ENCODE results near the gene SH3RF3. TPM values are rescaled to one million over a fixed set of nuclear protein-coding genes. Genes with fewer than 3 reads are reported as not detected.

Gene SH3RF3
- total RNA-seq, 1 donor from 2014 or later: 0.47 TPM

- intact Hi-C loops (cut with micrococcal nuclease): no loop called here
- DNase-seq: no peak
- peaks cover 15% of the 10 kb centered on the region for H3K9me3 Mint-ChIP-seq
- no peaks in the 10 kb centered on the region for H3K36me3 Mint-ChIP-seq (ENCODE audit: low read depth)
- peaks cover 26% of the 10 kb centered on the region for H3K27me3 Mint-ChIP-seq
- H3K27ac Mint-ChIP-seq: no peak overlapping the region
- H3K4me1 Mint-ChIP-seq: peaks cover 8% of the 10 kb centered on the region
- no peak overlapping the region for H3K4me3 Mint-ChIP-seq
Measured at GRCh38 chr2:109176928-109177327, 47.9 kb downstream of the SH3RF3 start.

- peaks cover 8% of the 10 kb centered on the region for H3K4me1 Mint-ChIP-seq
- peaks cover 15% of the 10 kb centered on the region for H3K9me3 Mint-ChIP-seq
- peaks cover 28% of the 10 kb centered on the region for H3K27me3 Mint-ChIP-seq
- H3K4me3 Mint-ChIP-seq: no peak overlapping the region
- no peak for DNase-seq
- no peaks in the 10 kb centered on the region for H3K36me3 Mint-ChIP-seq (ENCODE audit: low read depth)
- intact Hi-C loops (cut with micrococcal nuclease): no loop called here
- no peak overlapping the region for H3K27ac Mint-ChIP-seq
Measured at GRCh38 chr2:109177635-109178034, 48.6 kb downstream of the SH3RF3 start.

- H3K27me3 Mint-ChIP-seq: peaks cover 32% of the 10 kb centered on the region
Measured at GRCh38 chr2:109178968-109179367, 50.0 kb downstream of the SH3RF3 start.

GRCh38 chr2:109180786-109181185 lies 51.8 kb downstream of the SH3RF3 start:
- Mint-ChIP-seq H3K27me3 (peaks cover 29% of the 10 kb centered on the region), H3K36me3 (ENCODE audit: low read depth) (no peaks in the 10 kb centered on the region), H3K4me1 (no peaks in the 10 kb centered on the region), H3K9me3 (peaks cover 15% of the 10 kb centered on the region), H3K27ac (no peak overlapping the region), H3K4me3 (no peak overlapping the region)
- DNase-seq: no peak
- intact Hi-C loops (cut with micrococcal nuclease): no loop called here

More at GRCh38 chr2:109178968-109179367, 50.0 kb downstream of the SH3RF3 start:
- no peak for DNase-seq
- Mint-ChIP-seq H3K27ac (no peak overlapping the region), H3K4me3 (no peak overlapping the region), H3K4me1 (peaks cover 5% of the 10 kb centered on the region), H3K9me3 (peaks cover 15% of the 10 kb centered on the region), H3K36me3 (ENCODE audit: low read depth) (no peaks in the 10 kb centered on the region)
- intact Hi-C loops (cut with micrococcal nuclease): no loop called here

GRCh38 chr2:109182426-109182825 lies 53.4 kb downstream of the SH3RF3 start:
- intact Hi-C loops (cut with micrococcal nuclease): no loop called here
- peaks cover 27% of the 10 kb centered on the region for H3K27me3 Mint-ChIP-seq
- H3K4me1 Mint-ChIP-seq: no peaks in the 10 kb centered on the region
- no peaks in the 10 kb centered on the region for H3K36me3 Mint-ChIP-seq (ENCODE audit: low read depth)
- no peak overlapping the region for H3K27ac Mint-ChIP-seq
- H3K9me3 Mint-ChIP-seq: peaks cover 15% of the 10 kb centered on the region
- no peak overlapping the region for H3K4me3 Mint-ChIP-seq
- DNase-seq: no peak

- intact Hi-C loops (cut with micrococcal nuclease): no loop called here
- Mint-ChIP-seq H3K27me3 (peaks cover 22% of the 10 kb centered on the region), H3K27ac (no peak overlapping the region), H3K36me3 (ENCODE audit: low read depth) (no peaks in the 10 kb centered on the region), H3K4me3 (no peak overlapping the region), H3K4me1 (no peaks in the 10 kb centered on the region), H3K9me3 (peaks cover 15% of the 10 kb centered on the region)
- DNase-seq: no peak
Measured at GRCh38 chr2:109183871-109184270, 54.9 kb downstream of the SH3RF3 start.

- DNase-seq: no peak
- no peak overlapping the region for H3K27ac Mint-ChIP-seq
- H3K27me3 Mint-ChIP-seq: peaks cover 24% of the 10 kb centered on the region
- H3K4me3 Mint-ChIP-seq: no peak overlapping the region
- no peaks in the 10 kb centered on the region for H3K36me3 Mint-ChIP-seq (ENCODE audit: low read depth)
- peaks cover 11% of the 10 kb centered on the region for H3K9me3 Mint-ChIP-seq
- intact Hi-C loops (cut with micrococcal nuclease): no loop called here
- H3K4me1 Mint-ChIP-seq: no peaks in the 10 kb centered on the region
Measured at GRCh38 chr2:109184368-109184767, 55.4 kb downstream of the SH3RF3 start.

- H3K4me1 Mint-ChIP-seq: no peaks in the 10 kb centered on the region
- intact Hi-C loops (cut with micrococcal nuclease): no loop called here
- no peak overlapping the region for H3K4me3 Mint-ChIP-seq
- no peak overlapping the region for H3K27ac Mint-ChIP-seq
- H3K9me3 Mint-ChIP-seq: peaks cover 3% of the 10 kb centered on the region
- no peaks in the 10 kb centered on the region for H3K36me3 Mint-ChIP-seq (ENCODE audit: low read depth)
- DNase-seq: no peak
- peaks cover 24% of the 10 kb centered on the region for H3K27me3 Mint-ChIP-seq
Measured at GRCh38 chr2:109185338-109185737, 56.3 kb downstream of the SH3RF3 start.

- H3K9me3 Mint-ChIP-seq: peaks cover 3% of the 10 kb centered on the region
- intact Hi-C loops (cut with micrococcal nuclease): no loop called here
- H3K4me3 Mint-ChIP-seq: no peak overlapping the region
- H3K4me1 Mint-ChIP-seq: no peaks in the 10 kb centered on the region
- H3K36me3 Mint-ChIP-seq (ENCODE audit: low read depth): no peaks in the 10 kb centered on the region
- DNase-seq: no peak
- H3K27ac Mint-ChIP-seq: no peak overlapping the region
- peaks cover 29% of the 10 kb centered on the region for H3K27me3 Mint-ChIP-seq
Measured at GRCh38 chr2:109185821-109186570, 57.0 kb downstream of the SH3RF3 start.

- Mint-ChIP-seq H3K9me3 (no peaks in the 10 kb centered on the region), H3K27me3 (peaks cover 28% of the 10 kb centered on the region), H3K4me1 (no peaks in the 10 kb centered on the region), H3K4me3 (no peak overlapping the region), H3K36me3 (ENCODE audit: low read depth) (no peaks in the 10 kb centered on the region), H3K27ac (no peak overlapping the region)
- intact Hi-C loops (cut with micrococcal nuclease): no loop called here
- no peak for DNase-seq
Measured at GRCh38 chr2:109186656-109187250, 57.7 kb downstream of the SH3RF3 start.

- no peaks in the 10 kb centered on the region for H3K36me3 Mint-ChIP-seq (ENCODE audit: low read depth)
- H3K4me1 Mint-ChIP-seq: no peaks in the 10 kb centered on the region
- H3K27me3 Mint-ChIP-seq: peaks cover 29% of the 10 kb centered on the region
- no peaks in the 10 kb centered on the region for H3K9me3 Mint-ChIP-seq
- no peak for DNase-seq
- intact Hi-C loops (cut with micrococcal nuclease): no loop called here
- H3K4me3 Mint-ChIP-seq: no peak overlapping the region
- H3K27ac Mint-ChIP-seq: no peak overlapping the region
Measured at GRCh38 chr2:109187711-109188495, 58.9 kb downstream of the SH3RF3 start.

GRCh38 chr2:109188496-109188890 lies 59.5 kb downstream of the SH3RF3 start:
- Mint-ChIP-seq H3K4me3 (no peak overlapping the region), H3K27me3 (peaks cover 32% of the 10 kb centered on the region)
- intact Hi-C loops (cut with micrococcal nuclease): no loop called here

GRCh38 chr2:109188898-109189297 lies 59.9 kb downstream of the SH3RF3 start:
- H3K4me3 Mint-ChIP-seq: no peak overlapping the region
- no peaks in the 10 kb centered on the region for H3K36me3 Mint-ChIP-seq (ENCODE audit: low read depth)
- intact Hi-C loops (cut with micrococcal nuclease): no loop called here
- no peaks in the 10 kb centered on the region for H3K9me3 Mint-ChIP-seq
- H3K27me3 Mint-ChIP-seq: peaks cover 34% of the 10 kb centered on the region
- DNase-seq: no peak
- H3K4me1 Mint-ChIP-seq: no peaks in the 10 kb centered on the region
- H3K27ac Mint-ChIP-seq: no peak overlapping the region

More at GRCh38 chr2:109188496-109188890, 59.5 kb downstream of the SH3RF3 start:
- no peaks in the 10 kb centered on the region for H3K36me3 Mint-ChIP-seq (ENCODE audit: low read depth)
- no peaks in the 10 kb centered on the region for H3K4me1 Mint-ChIP-seq
- H3K9me3 Mint-ChIP-seq: no peaks in the 10 kb centered on the region
- no peak for DNase-seq
- H3K27ac Mint-ChIP-seq: no peak overlapping the region

- intact Hi-C loops (cut with micrococcal nuclease): no loop called here
- H3K27me3 Mint-ChIP-seq: peaks cover 38% of the 10 kb centered on the region
- H3K36me3 Mint-ChIP-seq (ENCODE audit: low read depth): no peaks in the 10 kb centered on the region
- no peaks in the 10 kb centered on the region for H3K4me1 Mint-ChIP-seq
- no peak for DNase-seq
- no peaks in the 10 kb centered on the region for H3K9me3 Mint-ChIP-seq
- H3K4me3 Mint-ChIP-seq: no peak overlapping the region
- no peak overlapping the region for H3K27ac Mint-ChIP-seq
Measured at GRCh38 chr2:109189751-109190150, 60.7 kb downstream of the SH3RF3 start.

Data from activated CD4-positive, alpha-beta T cell treated with anti-CD3 and anti-CD28 coated beads, Interleukin-2, amount 10 ng/mL, durations not matched to agents 24 days and 14 days (primary cell).